ENCODE measurements around the gene HS6ST2. TPM values are rescaled to one million over a fixed set of nuclear protein-coding genes. Genes with fewer than 3 reads are reported as not detected.

Gene HS6ST2
- 1 to 10 TPM in 3 of 4 donors, under 1 TPM in 1; 0.77 to 9.7 (median 1.9) TPM for total RNA-seq

- Histone ChIP-seq H3K4me3 (peak within 1 kb of the TSS; percentile 20 to 45), H3K36me3 (no peaks in the 10 kb centered on the region), H3K27ac (no peak within 1 kb of the TSS), H3K9me3 (no peaks in the 10 kb centered on the region), H3K4me1 (no peaks in the 10 kb centered on the region), H3K27me3 (no peaks in the 10 kb centered on the region)
- peak in 1 of 2 donors; percentile 19 for DNase-seq
- intact Hi-C loops (cut with DNase I; ENCODE audit: low total_unique reads), result no loop called here
- TF ChIP-seq CTCF (IDR thresholded peaks at IDR 0.05) (no peak), POLR2A (IDR thresholded peaks at IDR 0.05) (no peak)
Measured at GRCh38 chrX:132958091-132958703, at the start of gene HS6ST2. HS6ST2 (minus strand) TSS chrX:132958629.

- Histone ChIP-seq H3K9me3 (no peaks in the 10 kb centered on the region), H3K36me3 (no peaks in the 10 kb centered on the region), H3K4me1 (no peaks in the 10 kb centered on the region), H3K4me3 (no peak overlapping the region), H3K27ac (no peak overlapping the region), H3K27me3 (no peaks in the 10 kb centered on the region)
- DNase-seq, result no peak
- intact Hi-C loops (cut with DNase I; ENCODE audit: low total_unique reads), result no loop called here
- TF ChIP-seq CTCF (IDR thresholded peaks at IDR 0.05), result no peak
Measured at GRCh38 chrX:133007458-133007857, 49.0 kb upstream of the HS6ST2 start.

- intact Hi-C loops (cut with DNase I; ENCODE audit: low total_unique reads), result no loop called here
- peaks cover 0 to 6% of the 10 kb centered on the region in 2 donors for H3K27me3 ChIP-seq
- TF ChIP-seq POLR2A (IDR thresholded peaks at IDR 0.05), result no peak
- TF ChIP-seq CTCF (IDR thresholded peaks at IDR 0.05), result no peak
- H3K4me1 ChIP-seq, result no peaks in the 10 kb centered on the region
- H3K27ac ChIP-seq, result no peak overlapping the region
- no peaks in the 10 kb centered on the region for H3K9me3 ChIP-seq
- H3K4me3 ChIP-seq, result no peak overlapping the region
- H3K36me3 ChIP-seq, result no peaks in the 10 kb centered on the region
- DNase-seq, result no peak
Measured at GRCh38 chrX:133005616-133006015, 47.2 kb upstream of the HS6ST2 start.

GRCh38 chrX:133005042-133005441 is 46.6 kb upstream of the HS6ST2 start:
- intact Hi-C loops (cut with DNase I; ENCODE audit: low total_unique reads), result no loop called here
- Histone ChIP-seq H3K4me1 (no peaks in the 10 kb centered on the region), H3K36me3 (no peaks in the 10 kb centered on the region), H3K27me3 (peaks cover 0 to 6% of the 10 kb centered on the region in 2 donors), H3K4me3 (no peak overlapping the region), H3K27ac (no peak overlapping the region), H3K9me3 (no peaks in the 10 kb centered on the region)
- DNase-seq, result no peak
- no peak for TF ChIP-seq POLR2A (IDR thresholded peaks at IDR 0.05)
- TF ChIP-seq CTCF (IDR thresholded peaks at IDR 0.05), result peak in 3 of 4 experiments; percentile 31 to 36 (median 34)

- peaks cover 0 to 9% of the 10 kb centered on the region in 2 donors for H3K27me3 ChIP-seq
- no peak overlapping the region for H3K4me3 ChIP-seq
- intact Hi-C loops (cut with DNase I; ENCODE audit: low total_unique reads), result no loop called here
- H3K4me1 ChIP-seq, result no peaks in the 10 kb centered on the region
- H3K36me3 ChIP-seq, result no peaks in the 10 kb centered on the region
- no peaks in the 10 kb centered on the region for H3K9me3 ChIP-seq
- no peak for TF ChIP-seq CTCF (IDR thresholded peaks at IDR 0.05)
- TF ChIP-seq POLR2A (IDR thresholded peaks at IDR 0.05), result no peak
- no peak for DNase-seq
- no peak overlapping the region for H3K27ac ChIP-seq
Measured at GRCh38 chrX:132999209-132999608, 40.8 kb upstream of the HS6ST2 start.
